Left ventricle myocardium inferior (tissue), 1 donor: Measurements from ENCODE around the gene RIMKLA. TPM values are rescaled to one million over a fixed set of nuclear protein-coding genes. Genes with fewer than 3 reads are reported as not detected.

ENCODE experiments used
- DNase-seq: peaks from one replicate; pipeline ENCODE4 v3.0.0-alpha.2; 2020
- H3K27ac ChIP-seq: fragments of 200-600 bp; replicated peaks from 2 replicates; pipeline ENCODE4 v1.8.0; 2021
- H3K27me3 ChIP-seq: fragments of 200-600 bp; 2 replicates; pipeline ENCODE4 v1.8.0; 2021; ENCODE audit warnings: low read depth
- H3K36me3 ChIP-seq: fragments of 200-600 bp; 2 replicates; pipeline ENCODE4 v1.8.0; 2021
- H3K4me1 ChIP-seq: fragments of 200-600 bp; 2 replicates; pipeline ENCODE4 v1.8.0; 2021
- H3K4me3 ChIP-seq: fragments of 200-600 bp; 2 replicates; pipeline ENCODE4 v1.8.0; 2021; ENCODE audit warnings: mild to moderate bottlenecking, moderate library complexity
- H3K9me3 ChIP-seq: fragments of 200-600 bp; replicated peaks from 2 replicates; pipeline ENCODE4 v1.8.0; 2021
- intact Hi-C: fragments of 100-400 bp; cut with micrococcal nuclease; formaldehyde crosslinking; loops from one replicate; pipeline ENCODE4 v1.11.0; 2022
- total RNA-seq: library from RNA; stranded (reverse); fragmentation: NEBNext Ultra II Directional; extraction: Animal tissue kit (Norgen Biotek cat#: 25700); gene quantifications from one replicate; pipeline ENCODE4 v1.2.1, GENCODE V29; 2021
- TF ChIP-seq, protein P1 (sequence below): fragments of 200-600 bp; IDR thresholded peaks from 2 replicates; pipeline ENCODE4 v1.8.0; 2021; ENCODE audit warnings: antibody characterized with exemption, mild to moderate bottlenecking, borderline replicate concordance
- donor health status: DM: no; HTN: yes; CAD: no; lungs with severe emphysema.

Gene RIMKLA
- total RNA-seq, 1 donor from 2014 or later, result 10.2 TPM

- H3K36me3 ChIP-seq, result no peaks in the 10 kb centered on the region
- no peak for DNase-seq
- H3K27ac ChIP-seq, result no peak overlapping the region
- peaks cover 27% of the 10 kb centered on the region for H3K27me3 ChIP-seq
- H3K9me3 ChIP-seq, result no peaks in the 10 kb centered on the region
- no peak overlapping the region for H3K4me3 ChIP-seq
- TF ChIP-seq, protein P1, sequence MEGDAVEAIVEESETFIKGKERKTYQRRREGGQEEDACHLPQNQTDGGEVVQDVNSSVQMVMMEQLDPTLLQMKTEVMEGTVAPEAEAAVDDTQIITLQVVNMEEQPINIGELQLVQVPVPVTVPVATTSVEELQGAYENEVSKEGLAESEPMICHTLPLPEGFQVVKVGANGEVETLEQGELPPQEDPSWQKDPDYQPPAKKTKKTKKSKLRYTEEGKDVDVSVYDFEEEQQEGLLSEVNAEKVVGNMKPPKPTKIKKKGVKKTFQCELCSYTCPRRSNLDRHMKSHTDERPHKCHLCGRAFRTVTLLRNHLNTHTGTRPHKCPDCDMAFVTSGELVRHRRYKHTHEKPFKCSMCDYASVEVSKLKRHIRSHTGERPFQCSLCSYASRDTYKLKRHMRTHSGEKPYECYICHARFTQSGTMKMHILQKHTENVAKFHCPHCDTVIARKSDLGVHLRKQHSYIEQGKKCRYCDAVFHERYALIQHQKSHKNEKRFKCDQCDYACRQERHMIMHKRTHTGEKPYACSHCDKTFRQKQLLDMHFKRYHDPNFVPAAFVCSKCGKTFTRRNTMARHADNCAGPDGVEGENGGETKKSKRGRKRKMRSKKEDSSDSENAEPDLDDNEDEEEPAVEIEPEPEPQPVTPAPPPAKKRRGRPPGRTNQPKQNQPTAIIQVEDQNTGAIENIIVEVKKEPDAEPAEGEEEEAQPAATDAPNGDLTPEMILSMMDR, result no peak
- H3K4me1 ChIP-seq, result no peaks in the 10 kb centered on the region
- intact Hi-C loops, result no loop called here
These were observed 7.8 kb upstream of the RIMKLA start for GRCh38 chr1:42372796-42373195.

DNA sequence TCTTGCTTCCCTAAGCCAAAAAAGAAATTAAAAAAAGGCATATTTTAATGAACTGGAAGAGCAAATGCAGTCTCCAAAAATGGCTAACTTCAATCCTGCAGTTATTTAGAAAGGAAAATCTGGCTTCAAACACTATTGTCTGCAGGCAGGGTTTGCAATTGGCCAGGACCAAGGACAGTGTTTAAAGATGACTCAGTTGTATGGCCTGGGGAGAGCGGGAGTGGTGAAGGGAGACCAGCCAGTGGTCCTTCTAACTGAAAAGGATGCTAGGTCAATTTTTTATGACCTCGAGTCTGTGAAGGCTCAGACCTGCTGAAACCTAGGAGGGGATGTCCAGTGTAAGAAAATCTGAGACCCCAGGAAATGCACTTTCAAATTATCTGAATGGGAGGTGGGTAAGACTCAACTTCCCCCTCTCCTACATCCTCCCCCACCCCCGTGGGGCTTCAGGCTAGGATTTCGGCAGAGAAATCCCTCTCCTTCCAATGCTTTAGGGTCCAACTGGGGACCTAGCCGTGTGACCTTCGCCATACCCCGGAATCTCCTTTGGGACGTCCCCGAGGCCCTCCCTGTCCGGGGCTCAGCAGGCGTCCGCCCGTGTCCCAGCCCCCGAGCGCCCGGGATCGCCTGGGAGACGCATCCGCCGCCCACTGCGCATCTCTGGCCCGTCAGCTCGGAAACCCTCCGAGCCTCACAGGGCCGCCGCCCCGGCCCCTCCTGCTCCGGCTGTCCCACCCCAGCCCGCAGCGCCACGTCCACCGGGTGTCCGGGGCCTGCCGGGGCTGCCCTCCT is 602 bp upstream of the RIMKLA start:
- H3K36me3 ChIP-seq, result no peaks in the 10 kb centered on the region
- peaks cover 36% of the 10 kb centered on the region for H3K27me3 ChIP-seq
- peaks cover 15% of the 10 kb centered on the region for H3K4me1 ChIP-seq
- TF ChIP-seq, protein P1, result no peak
- DNase-seq, result peak; percentile 22
- peak overlapping the region; percentile 58 for H3K27ac ChIP-seq
- H3K9me3 ChIP-seq, result no peaks in the 10 kb centered on the region
- intact Hi-C loops, result no loop called here
- H3K4me3 ChIP-seq, result peak overlapping the region; percentile 80

DNA sequence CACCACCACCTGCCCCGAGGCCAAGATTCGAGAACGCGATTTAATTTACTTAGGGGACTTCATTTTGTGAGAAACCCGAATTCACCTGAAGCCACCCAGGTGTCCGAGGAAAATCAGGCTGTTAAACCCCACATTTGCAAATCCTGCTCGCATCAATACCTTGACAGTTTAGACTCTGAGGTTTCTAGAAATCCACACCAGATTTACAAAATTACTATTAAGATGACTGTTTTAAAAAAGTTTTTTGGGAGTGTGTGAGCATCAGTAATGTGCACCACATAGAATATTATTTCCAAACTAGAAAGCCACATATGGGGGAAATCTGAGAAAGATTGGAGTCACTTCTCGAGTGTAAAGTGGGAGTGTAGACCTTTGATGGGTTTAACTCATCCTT is 685 bp downstream of the RIMKLA start:
- Histone ChIP-seq H3K27me3 (peaks cover 38% of the 10 kb centered on the region), H3K9me3 (no peaks in the 10 kb centered on the region), H3K4me3 (peak overlapping the region; percentile 80), H3K4me1 (peaks cover 15% of the 10 kb centered on the region), H3K36me3 (no peaks in the 10 kb centered on the region), H3K27ac (peak overlapping the region; percentile 58)
- intact Hi-C loops, result no loop called here
- DNase-seq, result no peak
- TF ChIP-seq, protein P1, result no peak

DNA sequence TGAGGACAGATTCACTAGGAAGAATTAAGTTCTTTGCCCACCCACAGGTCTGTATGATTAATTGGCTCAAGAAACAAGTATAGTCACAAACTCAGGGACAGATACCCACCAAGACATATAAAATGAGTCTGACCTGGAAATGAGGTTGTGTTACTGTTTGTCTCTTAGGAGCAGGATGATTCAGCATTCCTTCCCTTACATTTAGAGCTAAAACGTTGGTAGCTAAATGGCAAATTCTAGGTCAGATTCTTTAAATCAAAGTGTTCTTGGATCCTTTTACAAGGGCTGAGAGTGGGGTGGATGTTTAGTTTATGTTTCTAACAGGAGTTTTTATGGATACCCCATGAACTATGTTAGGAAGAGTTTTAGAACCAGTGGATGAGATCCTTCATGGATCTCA is 4.7 kb downstream of the RIMKLA start:
- TF ChIP-seq, protein P1, result no peak
- DNase-seq, result no peak
- H3K27me3 ChIP-seq, result peaks cover 38% of the 10 kb centered on the region
- H3K4me1 ChIP-seq, result peaks cover 9% of the 10 kb centered on the region
- no peak overlapping the region for H3K27ac ChIP-seq
- no peaks in the 10 kb centered on the region for H3K9me3 ChIP-seq
- H3K36me3 ChIP-seq, result no peaks in the 10 kb centered on the region
- no peak overlapping the region for H3K4me3 ChIP-seq
- intact Hi-C loops, result no loop called here

GRCh38 chr1:42386051-42386450 is 5.5 kb downstream of the RIMKLA start:
- no peak overlapping the region for H3K4me3 ChIP-seq
- intact Hi-C loops, result no loop called here
- peaks cover 4% of the 10 kb centered on the region for H3K4me1 ChIP-seq
- no peaks in the 10 kb centered on the region for H3K36me3 ChIP-seq
- TF ChIP-seq, protein P1, result no peak
- DNase-seq, result no peak
- peaks cover 36% of the 10 kb centered on the region for H3K27me3 ChIP-seq
- no peak overlapping the region for H3K27ac ChIP-seq
- H3K9me3 ChIP-seq, result no peaks in the 10 kb centered on the region
